ENCODE data around the gene CASK. TPM values are rescaled to one million over a fixed set of nuclear protein-coding genes. Genes with fewer than 3 reads are reported as not detected.
"Not testable (repeated sequence)": the region's sequence is repeated elsewhere in the genome, so short reads cannot be mapped to it uniquely, and the experiment has no call there.

Gene CASK
- total RNA-seq, 2 experiments from 2014 or later, result 43.9 to 45.4 TPM

- H3K27ac Mint-ChIP-seq, result peak overlapping the region; percentile 46
- peaks cover 4% of the 10 kb centered on the region for H3K9me3 Mint-ChIP-seq (ENCODE audit: insufficient read depth)
- no peaks in the 10 kb centered on the region for H3K27me3 Mint-ChIP-seq (ENCODE audit: low read depth)
- H3K4me1 Mint-ChIP-seq (ENCODE audit: low read depth), result peaks cover 58% of the 10 kb centered on the region
- H3K36me3 Mint-ChIP-seq (ENCODE audit: low read depth), result peaks cover 52% of the 10 kb centered on the region
- ATAC-seq, result no peak
- H3K4me3 Mint-ChIP-seq, result no peak overlapping the region
- no peak for DNase-seq
- POLR2A ChIA-PET, result no interaction called here
- CTCF ChIA-PET, result no interaction called here
These were observed 201.8 kb downstream of the CASK start for GRCh38 chrX:41721590-41721989.

DNA sequence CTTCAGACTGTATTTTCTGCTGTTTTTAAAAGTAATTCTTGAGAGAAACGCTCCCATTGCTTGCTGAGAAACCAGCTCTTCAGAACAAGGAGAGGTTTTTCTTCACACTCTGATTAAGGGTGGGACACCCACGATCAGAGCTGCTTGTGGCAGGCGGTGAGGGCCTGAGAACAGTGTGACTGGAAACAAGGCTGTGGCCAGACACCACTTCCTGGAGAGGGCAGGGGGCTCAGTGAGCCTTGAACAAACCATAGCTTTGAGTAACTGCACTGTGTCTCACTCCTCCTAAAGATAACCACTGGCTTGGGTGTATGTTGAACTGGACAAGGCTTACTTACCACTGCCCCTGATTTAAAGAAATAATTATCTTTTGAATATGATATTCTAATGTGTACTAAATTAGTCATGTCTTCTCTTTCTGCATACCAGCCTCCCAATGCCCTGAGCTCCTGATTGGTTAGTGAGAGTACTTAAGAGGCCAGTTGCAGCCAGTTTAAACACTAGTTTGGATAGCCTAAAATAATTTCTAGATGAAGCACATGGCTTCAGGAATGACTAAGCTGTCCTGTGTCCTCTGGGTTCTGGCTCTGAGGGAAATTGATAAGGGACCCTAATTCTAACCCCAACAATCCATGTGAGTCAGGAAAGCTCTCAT is 203.1 kb downstream of the CASK start:
- ATAC-seq, result peak; percentile 97
- Mint-ChIP-seq H3K36me3 (ENCODE audit: low read depth) (peaks cover 62% of the 10 kb centered on the region), H3K9me3 (ENCODE audit: insufficient read depth) (peaks cover 4% of the 10 kb centered on the region), H3K27ac (peak overlapping the region; percentile 64), H3K4me1 (ENCODE audit: low read depth) (peaks cover 59% of the 10 kb centered on the region), H3K4me3 (no peak overlapping the region), H3K27me3 (ENCODE audit: low read depth) (no peaks in the 10 kb centered on the region)
- peak; percentile 81 for DNase-seq
- ChIA-PET POLR2A (interaction anchor here (0.6 to 1.0 kb wide), 2 partner anchors 26 to 1699 kb away, joined by 3 to 4 read pairs; no protein-coding TSS in a partner anchor), CTCF (interaction anchor here (0.8 to 1.6 kb wide), 4 partner anchors 11 to 163 kb away, joined by 3 to 4 read pairs (median 4); no protein-coding TSS in a partner anchor)

- ChIA-PET CTCF (interaction anchor here (0.8 to 1.6 kb wide), 4 partner anchors 12 to 163 kb away, joined by 3 to 4 read pairs (median 4); no protein-coding TSS in a partner anchor), POLR2A (interaction anchor here (0.6 to 1.0 kb wide), 2 partner anchors 25 to 1698 kb away, joined by 3 to 4 read pairs; no protein-coding TSS in a partner anchor)
- DNase-seq; ATAC-seq; H3K27me3 Mint-ChIP-seq (ENCODE audit: low read depth); H3K9me3 Mint-ChIP-seq (ENCODE audit: insufficient read depth): not testable (repeated sequence)
- Mint-ChIP-seq H3K4me1 (ENCODE audit: low read depth) (peaks cover 58% of the 10 kb centered on the region), H3K36me3 (ENCODE audit: low read depth) (peaks cover 62% of the 10 kb centered on the region), H3K27ac (peak overlapping the region; percentile 88), H3K4me3 (peak overlapping the region; percentile 36)
These were observed 203.7 kb downstream of the CASK start for GRCh38 chrX:41719610-41720009.

DNA sequence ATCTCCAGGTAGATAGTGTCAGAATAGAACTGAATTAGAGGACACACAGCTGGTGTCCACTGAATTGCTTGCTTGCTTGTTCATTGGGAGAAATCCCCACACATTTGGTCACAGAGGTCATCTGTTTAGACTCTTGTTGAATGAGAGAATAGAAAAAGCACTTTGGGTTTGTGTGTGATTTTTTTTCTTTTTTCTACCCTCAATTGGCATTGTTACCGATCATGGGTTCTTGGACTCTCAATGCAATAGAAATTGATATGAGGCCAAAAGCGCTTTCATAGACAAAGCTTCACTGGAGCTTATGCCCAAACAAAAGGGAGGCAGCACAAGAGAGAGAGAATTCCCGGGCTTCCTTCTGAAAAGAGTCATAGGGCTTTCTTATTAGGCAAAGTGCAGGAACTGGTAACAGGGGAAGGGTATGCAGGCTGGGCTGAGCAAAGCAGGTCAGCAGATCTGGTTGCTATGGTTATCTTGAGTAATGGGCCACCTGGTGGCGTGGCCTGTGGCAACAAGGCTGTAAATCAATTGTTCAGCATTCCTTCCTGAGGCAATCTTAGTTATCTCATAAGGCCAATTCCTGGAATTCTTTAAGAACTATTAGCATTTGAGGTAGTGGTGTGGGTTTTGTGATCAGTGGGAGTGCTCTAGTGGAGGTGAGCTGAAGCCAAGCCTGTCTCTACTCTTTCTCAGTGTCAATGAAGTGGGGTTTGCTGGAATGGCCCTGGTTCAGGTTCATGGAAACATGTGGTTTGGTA is 204.7 kb downstream of the CASK start:
- no peak for ATAC-seq
- Mint-ChIP-seq H3K9me3 (ENCODE audit: insufficient read depth) (peaks cover 4% of the 10 kb centered on the region), H3K4me1 (ENCODE audit: low read depth) (peaks cover 54% of the 10 kb centered on the region), H3K27ac (peak overlapping the region; percentile 88), H3K36me3 (ENCODE audit: low read depth) (peaks cover 65% of the 10 kb centered on the region), H3K27me3 (ENCODE audit: low read depth) (no peaks in the 10 kb centered on the region), H3K4me3 (peak overlapping the region; percentile 36)
- DNase-seq, result no peak
- CTCF ChIA-PET, result interaction anchor here (1.1 to 1.7 kb wide), 3 partner anchors 10 to 27 kb away, joined by 3 to 6 read pairs (median 3); no protein-coding TSS in a partner anchor
- POLR2A ChIA-PET, result no interaction called here

GRCh38 chrX:41716767-41717473 is 206.4 kb downstream of the CASK start:
- H3K27me3 Mint-ChIP-seq (ENCODE audit: low read depth), result no peaks in the 10 kb centered on the region
- ChIA-PET CTCF (interaction anchor here (1.7 kb wide), 1 partner anchor 9 kb away, joined by 6 read pairs; no protein-coding TSS in a partner anchor), POLR2A (interaction anchor here (0.6 kb wide), 1 partner anchor 50 kb away, joined by 3 read pairs; no protein-coding TSS in a partner anchor)
- H3K4me1 Mint-ChIP-seq (ENCODE audit: low read depth), result peaks cover 41% of the 10 kb centered on the region
- ATAC-seq, result no peak
- H3K9me3 Mint-ChIP-seq (ENCODE audit: insufficient read depth), result peaks cover 4% of the 10 kb centered on the region
- no peak overlapping the region for H3K4me3 Mint-ChIP-seq
- H3K36me3 Mint-ChIP-seq (ENCODE audit: low read depth), result peaks cover 60% of the 10 kb centered on the region
- no peak overlapping the region for H3K27ac Mint-ChIP-seq
- no peak for DNase-seq

DNA sequence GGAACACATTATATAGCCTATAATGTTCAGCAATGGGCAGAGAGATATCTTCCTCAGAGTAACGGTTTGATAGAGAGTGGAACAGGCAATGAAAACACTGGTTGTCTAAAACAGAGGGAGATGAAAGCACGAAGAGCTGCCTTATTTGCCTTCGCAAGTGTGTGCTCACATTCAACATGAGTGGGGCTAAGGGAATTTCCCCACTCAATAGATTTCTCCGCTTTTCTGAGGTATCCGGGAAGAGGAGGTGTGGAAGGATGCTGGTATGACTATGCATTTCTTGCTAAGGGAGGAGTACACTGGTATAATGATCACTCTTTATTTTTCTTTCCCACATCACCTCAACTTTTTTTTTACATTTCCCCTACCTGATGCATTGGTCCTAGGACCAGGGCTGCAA is 207.1 kb downstream of the CASK start:
- Mint-ChIP-seq H3K9me3 (ENCODE audit: insufficient read depth) (peaks cover 4% of the 10 kb centered on the region), H3K4me1 (ENCODE audit: low read depth) (peaks cover 39% of the 10 kb centered on the region), H3K36me3 (ENCODE audit: low read depth) (peaks cover 54% of the 10 kb centered on the region), H3K27me3 (ENCODE audit: low read depth) (no peaks in the 10 kb centered on the region), H3K4me3 (no peak overlapping the region), H3K27ac (no peak overlapping the region)
- ChIA-PET CTCF (no interaction called here), POLR2A (interaction anchor here (0.6 kb wide), 1 partner anchor 50 kb away, joined by 3 read pairs; no protein-coding TSS in a partner anchor)
- ATAC-seq (no peak), DNase-seq (no peak)

DNA sequence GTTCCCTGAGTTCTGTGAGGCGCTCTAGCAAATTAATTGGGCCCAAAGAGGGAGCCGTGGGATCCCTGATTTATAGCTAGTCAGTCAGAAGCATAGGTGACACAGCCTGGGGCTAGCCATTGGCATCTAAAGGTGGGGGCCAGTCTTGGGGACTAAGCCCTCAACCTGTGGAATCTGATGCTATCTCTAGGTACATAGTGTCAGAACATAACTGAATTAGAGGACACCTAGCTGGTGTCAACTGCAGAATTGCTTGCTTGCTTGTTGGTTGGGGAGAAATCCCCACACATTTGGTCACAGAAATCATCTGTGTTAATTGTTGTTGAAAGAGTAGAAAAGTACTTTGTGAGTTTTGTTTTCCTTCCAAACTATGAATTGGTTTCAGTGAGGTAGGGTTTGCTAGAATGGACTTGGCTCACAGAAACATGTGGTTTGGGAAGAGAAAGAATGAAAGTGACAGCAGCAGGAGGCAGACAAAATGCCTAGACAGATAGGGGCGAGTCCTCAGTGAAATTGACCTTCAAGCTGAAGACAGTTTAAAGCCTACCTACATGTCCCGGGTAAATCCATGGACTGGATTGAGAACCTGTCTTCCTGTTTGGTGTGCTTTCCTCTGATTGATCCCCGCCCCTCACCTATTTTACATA is 212.2 kb downstream of the CASK start:
- Mint-ChIP-seq H3K36me3 (ENCODE audit: low read depth) (peaks cover 19% of the 10 kb centered on the region), H3K4me3 (no peak overlapping the region), H3K27ac (no peak overlapping the region), H3K9me3 (ENCODE audit: insufficient read depth) (no peaks in the 10 kb centered on the region), H3K4me1 (ENCODE audit: low read depth) (peaks cover 34% of the 10 kb centered on the region), H3K27me3 (ENCODE audit: low read depth) (no peaks in the 10 kb centered on the region)
- CTCF ChIA-PET, result no interaction called here
- no peak for ATAC-seq
- DNase-seq, result no peak
- POLR2A ChIA-PET, result no interaction called here

DNA sequence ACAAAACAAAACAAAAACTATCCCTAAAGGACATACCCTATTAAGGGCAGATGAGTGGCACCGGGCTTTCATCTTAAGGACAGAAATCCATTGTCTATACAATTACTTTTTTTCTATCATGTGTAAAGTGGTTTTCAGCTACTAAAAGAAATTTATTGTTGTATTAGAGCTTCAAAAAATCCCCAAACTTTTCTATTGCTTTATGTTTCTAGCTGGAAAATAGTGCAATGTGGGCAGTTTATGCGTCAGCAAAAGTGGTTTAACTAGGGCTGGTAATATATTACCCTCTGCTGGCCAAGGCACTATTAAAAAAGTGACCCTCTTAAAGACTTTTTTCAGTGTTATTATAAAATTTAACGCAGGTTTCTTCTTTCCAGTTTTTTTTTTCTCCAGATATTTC is 214.9 kb downstream of the CASK start:
- POLR2A ChIA-PET, result no interaction called here
- Mint-ChIP-seq H3K27me3 (ENCODE audit: low read depth) (no peaks in the 10 kb centered on the region), H3K36me3 (ENCODE audit: low read depth) (peaks cover 17% of the 10 kb centered on the region), H3K27ac (no peak overlapping the region), H3K4me1 (ENCODE audit: low read depth) (peaks cover 58% of the 10 kb centered on the region), H3K9me3 (ENCODE audit: insufficient read depth) (no peaks in the 10 kb centered on the region), H3K4me3 (no peak overlapping the region)
- no peak for DNase-seq
- CTCF ChIA-PET, result interaction anchor here (1.2 to 1.5 kb wide), 3 partner anchors 9 to 17 kb away, joined by 4 to 6 read pairs (median 5); no protein-coding TSS in a partner anchor
- ATAC-seq, result no peak

- DNase-seq (no peak), ATAC-seq (no peak)
- ChIA-PET CTCF (interaction anchor here (1.2 to 1.4 kb wide), 3 partner anchors 14 to 53 kb away, joined by 3 to 5 read pairs (median 3); no protein-coding TSS in a partner anchor), POLR2A (no interaction called here)
- H3K36me3 Mint-ChIP-seq (ENCODE audit: low read depth), result peaks cover 13% of the 10 kb centered on the region
- H3K4me1 Mint-ChIP-seq (ENCODE audit: low read depth), result peaks cover 57% of the 10 kb centered on the region
- H3K27me3 Mint-ChIP-seq (ENCODE audit: low read depth), result no peaks in the 10 kb centered on the region
- no peak overlapping the region for H3K4me3 Mint-ChIP-seq
- no peaks in the 10 kb centered on the region for H3K9me3 Mint-ChIP-seq (ENCODE audit: insufficient read depth)
- H3K27ac Mint-ChIP-seq, result no peak overlapping the region
These were observed 216.1 kb downstream of the CASK start for GRCh38 chrX:41707218-41707617.

DNA sequence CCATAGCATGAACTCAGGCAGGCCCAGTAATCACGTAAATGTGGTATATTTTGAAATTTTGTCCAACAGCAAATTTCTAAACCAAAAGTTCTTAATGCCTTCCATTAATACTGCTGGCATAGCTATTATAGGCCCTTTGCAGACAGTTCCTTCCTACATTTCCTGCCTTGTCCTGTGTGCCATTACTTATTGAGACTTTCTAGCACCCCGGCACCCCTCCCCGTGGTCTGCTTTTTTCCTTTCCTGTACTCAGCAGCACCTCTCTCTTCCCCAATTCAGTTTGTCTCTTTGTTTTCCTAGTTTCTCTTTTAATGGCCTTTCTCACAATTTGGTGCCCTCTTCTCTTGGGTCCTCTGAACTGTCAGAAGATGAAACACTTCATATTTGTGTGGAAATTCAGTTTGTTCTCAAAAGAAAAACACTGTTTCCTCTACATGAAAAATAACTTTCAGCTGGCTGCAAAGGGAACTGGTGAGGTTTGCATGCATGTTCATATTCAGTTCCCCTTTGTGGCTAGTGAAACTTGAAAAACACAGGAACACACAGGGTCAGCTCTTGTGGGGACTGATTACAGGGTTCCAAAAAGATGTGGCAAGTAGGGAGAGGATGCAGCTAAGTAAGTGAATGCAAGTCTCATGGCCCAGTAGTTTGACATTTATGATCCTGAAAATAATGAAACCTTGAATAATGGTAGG is 217.5 kb downstream of the CASK start:
- Mint-ChIP-seq H3K4me1 (ENCODE audit: low read depth) (peaks cover 49% of the 10 kb centered on the region), H3K4me3 (peak overlapping the region; percentile 53), H3K9me3 (ENCODE audit: insufficient read depth) (no peaks in the 10 kb centered on the region), H3K27ac (peak overlapping the region; percentile 94), H3K36me3 (ENCODE audit: low read depth) (peaks cover 19% of the 10 kb centered on the region), H3K27me3 (ENCODE audit: low read depth) (no peaks in the 10 kb centered on the region)
- POLR2A ChIA-PET, result no interaction called here
- peak; percentile 60 for ATAC-seq
- CTCF ChIA-PET, result interaction anchor here (0.6 to 1.4 kb wide), 4 partner anchors 13 to 40 kb away, joined by 3 to 4 read pairs (median 3); no protein-coding TSS in a partner anchor
- DNase-seq, result no peak

GRCh38 chrX:41705042-41705441 is 218.3 kb downstream of the CASK start:
- H3K4me3 Mint-ChIP-seq, result peak overlapping the region; percentile 22
- ChIA-PET POLR2A (no interaction called here), CTCF (no interaction called here)
- H3K27me3 Mint-ChIP-seq (ENCODE audit: low read depth), result no peaks in the 10 kb centered on the region
- no peak for ATAC-seq
- H3K4me1 Mint-ChIP-seq (ENCODE audit: low read depth), result peaks cover 46% of the 10 kb centered on the region
- peaks cover 19% of the 10 kb centered on the region for H3K36me3 Mint-ChIP-seq (ENCODE audit: low read depth)
- no peaks in the 10 kb centered on the region for H3K9me3 Mint-ChIP-seq (ENCODE audit: insufficient read depth)
- peak overlapping the region; percentile 78 for H3K27ac Mint-ChIP-seq
- DNase-seq, result no peak
